WI38 (cell line): Measurements from ENCODE around the gene FLOT1.
A peak's percentile ranks its signal among the peaks of the same experiment; 100 is the strongest.

Source experiments
- H3K4me3 ChIP-seq: 2 replicates; pipeline ENCODE4 v1.5.1; 2011; ENCODE audit warnings: low read depth, mild to moderate bottlenecking, control low read depth, low read length
- CTCF ChIP-seq: IDR thresholded peaks from 2 replicates; pipeline ENCODE4 v1.5.1; 2012; ENCODE audit warnings: low read depth, mild to moderate bottlenecking, control low read depth, low read length

The FLOT1 gene

GRCh38 chr6:30717129-30717844 is 25.2 kb downstream of the FLOT1 start, which contains the start of gene MDC1:
Gene MDC1, minus strand, starts transcription at chr6:30717281. Its CDS starts 2,106 bp downstream, at chr6:30715175.
- peak within 1 kb of the TSS; percentile 67 for H3K4me3 ChIP-seq
- TF ChIP-seq CTCF, result 0 out of 2 replicates have a peak, but pooled peaks have one; percentile 22

- peak overlapping the region; percentile 67 for H3K4me3 ChIP-seq
- no peak for TF ChIP-seq CTCF
Measured at GRCh38 chr6:30716879-30717128, 25.7 kb downstream of the FLOT1 start.

GRCh38 chr6:30714263-30714662 is 28.2 kb downstream of the FLOT1 start:
- no peak for TF ChIP-seq CTCF
- H3K4me3 ChIP-seq, result no peak overlapping the region

- TF ChIP-seq CTCF, result no peak
- no peak overlapping the region for H3K4me3 ChIP-seq
Measured at GRCh38 chr6:30712441-30712945, 30.0 kb downstream of the FLOT1 start.

- no peak overlapping the region for H3K4me3 ChIP-seq
- TF ChIP-seq CTCF, result no peak
Measured at GRCh38 chr6:30711758-30712380, 30.6 kb downstream of the FLOT1 start.

- H3K4me3 ChIP-seq, result no peak overlapping the region
- no peak for TF ChIP-seq CTCF
Measured at GRCh38 chr6:30709101-30709868, 33.2 kb downstream of the FLOT1 start.
